ENCODE results near the gene ZNF284.

The ZNF284 gene

DNA sequence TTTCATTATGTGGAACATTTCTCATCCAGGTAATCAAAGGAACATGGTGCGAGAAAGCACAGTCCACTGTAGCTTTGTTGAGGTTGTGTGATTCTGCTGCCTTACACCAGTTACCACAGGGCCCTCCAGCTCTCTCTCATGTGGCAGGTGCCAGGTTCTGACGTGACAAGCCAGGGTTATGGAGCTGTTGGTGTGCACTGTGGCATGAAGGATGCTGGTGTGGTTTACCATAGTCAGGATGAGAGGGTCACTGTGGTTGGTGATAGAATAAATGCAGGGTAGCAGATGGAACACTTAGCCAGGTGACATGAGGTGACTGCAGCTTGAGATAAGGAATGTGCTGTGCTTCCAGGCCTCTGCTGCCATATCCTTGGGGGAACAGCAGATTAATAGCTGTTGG lies 12.7 kb upstream of the ZNF284 start:
- Histone ChIP-seq H3K4me3 (ENCODE audit: low read length in 2 of 2) (no peak overlapping the region), H3K36me3 (ENCODE audit: control insufficient read depth in 2 of 2, insufficient read depth in 2 of 2, low read length in 2 of 2) (peaks cover 52 to 64% of the 10 kb centered on the region in 2 donors), H3K9me3 (ENCODE audit: control insufficient read depth in 2 of 2, low read length in 2 of 2) (peaks cover 0 to 13% of the 10 kb centered on the region in 2 donors)

DNA sequence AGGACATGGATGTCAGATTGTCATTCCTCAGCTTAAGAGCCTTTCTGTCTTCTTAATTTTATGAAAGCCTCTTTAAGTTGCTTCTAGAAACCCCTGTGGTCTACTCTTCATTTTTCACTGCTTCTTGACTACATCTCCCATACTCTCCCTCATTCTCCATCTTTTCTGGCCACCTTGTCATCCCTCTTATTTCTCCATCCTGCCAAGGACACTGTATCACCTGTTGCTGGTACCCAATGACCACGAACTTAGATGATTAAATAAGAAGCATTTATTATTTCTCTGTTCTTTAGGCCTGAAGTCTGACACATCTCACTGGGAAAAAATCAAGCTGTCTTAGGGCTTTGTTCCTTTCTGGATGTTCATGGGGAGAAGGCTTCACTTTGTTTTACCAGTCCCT lies 10.9 kb upstream of the ZNF284 start:
- H3K4me1 ChIP-seq (ENCODE audit: control insufficient read depth in 2 of 2, insufficient read depth in 2 of 2, low read length in 2 of 2), result no peaks in the 10 kb centered on the region
- peaks cover 56 to 65% of the 10 kb centered on the region in 2 donors for H3K36me3 ChIP-seq (ENCODE audit: control insufficient read depth in 2 of 2, insufficient read depth in 2 of 2, low read length in 2 of 2)
- no peaks in the 10 kb centered on the region for H3K27me3 ChIP-seq (ENCODE audit: control insufficient read depth in 2 of 2, insufficient read depth in 2 of 2, low read length in 2 of 2)
- no peak overlapping the region for H3K9ac ChIP-seq (ENCODE audit: low read depth in 1 of 2, low read length in 2 of 2)
- H3K27ac ChIP-seq (ENCODE audit: low read depth in 2 of 2, low read length in 2 of 2), result no peak overlapping the region
- peaks cover 9 to 15% of the 10 kb centered on the region in 2 donors for H3K9me3 ChIP-seq (ENCODE audit: control insufficient read depth in 2 of 2, low read length in 2 of 2)
- H3K4me3 ChIP-seq (ENCODE audit: low read length in 2 of 2), result no peak overlapping the region

More for the DNA sequence above, 12.7 kb upstream of the ZNF284 start:
- H3K27ac ChIP-seq (ENCODE audit: low read depth in 2 of 2, low read length in 2 of 2), result no peak overlapping the region
- H3K27me3 ChIP-seq (ENCODE audit: control insufficient read depth in 2 of 2, insufficient read depth in 2 of 2, low read length in 2 of 2), result no peaks in the 10 kb centered on the region
- H3K9ac ChIP-seq (ENCODE audit: low read depth in 1 of 2, low read length in 2 of 2), result no peak overlapping the region
- no peaks in the 10 kb centered on the region for H3K4me1 ChIP-seq (ENCODE audit: control insufficient read depth in 2 of 2, insufficient read depth in 2 of 2, low read length in 2 of 2)

GRCh38 chr19:44066305-44066704 lies 5.7 kb upstream of the ZNF284 start:
- H3K27ac ChIP-seq (ENCODE audit: low read depth in 2 of 2, low read length in 2 of 2), result no peak overlapping the region
- peak overlapping the region in 1 of 2 donors; percentile 20 for H3K4me3 ChIP-seq (ENCODE audit: low read length in 2 of 2)
- H3K36me3 ChIP-seq (ENCODE audit: control insufficient read depth in 2 of 2, insufficient read depth in 2 of 2, low read length in 2 of 2), result peaks cover 43 to 50% of the 10 kb centered on the region in 2 donors
- no peaks in the 10 kb centered on the region for H3K4me1 ChIP-seq (ENCODE audit: control insufficient read depth in 2 of 2, insufficient read depth in 2 of 2, low read length in 2 of 2)
- H3K9ac ChIP-seq (ENCODE audit: low read depth in 1 of 2, low read length in 2 of 2), result no peak overlapping the region
- peaks cover 24 to 26% of the 10 kb centered on the region in 2 donors for H3K9me3 ChIP-seq (ENCODE audit: control insufficient read depth in 2 of 2, low read length in 2 of 2)
- H3K27me3 ChIP-seq (ENCODE audit: control insufficient read depth in 2 of 2, insufficient read depth in 2 of 2, low read length in 2 of 2), result no peaks in the 10 kb centered on the region

DNA sequence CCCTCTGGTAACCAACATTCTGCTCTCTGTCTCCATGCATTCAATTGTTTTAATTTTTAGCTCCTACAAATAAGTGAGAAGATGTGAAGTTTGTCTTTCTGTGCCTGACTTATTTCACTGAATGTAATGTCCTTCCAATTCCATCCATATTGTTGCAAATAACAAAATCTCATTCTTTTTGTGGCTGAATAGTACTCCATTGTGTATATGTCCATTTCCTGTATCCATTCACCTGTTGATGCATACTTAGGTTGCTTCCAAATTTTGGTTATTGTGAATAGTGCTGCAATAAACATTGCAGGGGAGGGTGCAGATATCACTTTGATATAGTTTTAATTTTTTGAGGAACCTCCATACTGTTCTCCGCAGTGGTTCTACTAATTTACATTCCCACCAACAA lies 2.5 kb upstream of the ZNF284 start:
- H3K9me3 ChIP-seq (ENCODE audit: control insufficient read depth in 2 of 2, low read length in 2 of 2), result peaks cover 20 to 26% of the 10 kb centered on the region in 2 donors
- no peaks in the 10 kb centered on the region for H3K27me3 ChIP-seq (ENCODE audit: control insufficient read depth in 2 of 2, insufficient read depth in 2 of 2, low read length in 2 of 2)
- H3K9ac ChIP-seq (ENCODE audit: low read depth in 1 of 2, low read length in 2 of 2), result no peak overlapping the region
- H3K27ac ChIP-seq (ENCODE audit: low read depth in 2 of 2, low read length in 2 of 2), result no peak overlapping the region
- peaks cover 0 to 3% of the 10 kb centered on the region in 2 donors for H3K4me1 ChIP-seq (ENCODE audit: control insufficient read depth in 2 of 2, insufficient read depth in 2 of 2, low read length in 2 of 2)
- peaks cover 26% of the 10 kb centered on the region in 2 donors for H3K36me3 ChIP-seq (ENCODE audit: control insufficient read depth in 2 of 2, insufficient read depth in 2 of 2, low read length in 2 of 2)
- H3K4me3 ChIP-seq (ENCODE audit: low read length in 2 of 2), result no peak overlapping the region

GRCh38 chr19:44072543-44073401 lies 813 bp downstream of the ZNF284 start:
- Histone ChIP-seq H3K27ac (ENCODE audit: low read depth in 2 of 2, low read length in 2 of 2) (no peak overlapping the region), H3K4me3 (ENCODE audit: low read length in 2 of 2) (peak overlapping the region; percentile 71 to 99), H3K9ac (ENCODE audit: low read depth in 1 of 2, low read length in 2 of 2) (peak overlapping the region; percentile 61 to 72), H3K4me1 (ENCODE audit: control insufficient read depth in 2 of 2, insufficient read depth in 2 of 2, low read length in 2 of 2) (peaks cover 0 to 3% of the 10 kb centered on the region in 2 donors), H3K9me3 (ENCODE audit: control insufficient read depth in 2 of 2, low read length in 2 of 2) (peaks cover under 1 to 4% of the 10 kb centered on the region in 2 donors), H3K36me3 (ENCODE audit: control insufficient read depth in 2 of 2, insufficient read depth in 2 of 2, low read length in 2 of 2) (peaks cover 0 to 1% of the 10 kb centered on the region in 2 donors), H3K27me3 (ENCODE audit: control insufficient read depth in 2 of 2, insufficient read depth in 2 of 2, low read length in 2 of 2) (no peaks in the 10 kb centered on the region)

DNA sequence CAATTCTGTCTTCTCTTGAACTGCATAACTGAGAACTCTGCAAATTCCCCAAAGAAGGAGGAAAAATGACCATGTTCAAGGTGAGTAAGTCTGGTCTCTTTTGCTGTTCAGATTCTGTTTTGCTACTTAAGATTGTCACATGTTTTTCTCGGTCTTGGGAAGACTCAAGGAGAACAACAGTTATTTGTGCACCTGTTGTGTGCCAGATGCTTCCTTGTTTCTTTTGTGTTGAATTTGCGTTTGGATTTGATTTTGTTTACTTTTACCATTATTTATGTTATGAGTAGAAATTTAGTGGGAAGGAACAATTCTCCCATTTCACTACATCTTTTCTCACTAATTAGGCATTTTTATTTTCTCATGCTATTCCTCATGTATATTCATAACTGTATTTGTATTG lies 4.4 kb downstream of the ZNF284 start:
- Histone ChIP-seq H3K27me3 (ENCODE audit: control insufficient read depth in 2 of 2, insufficient read depth in 2 of 2, low read length in 2 of 2) (no peaks in the 10 kb centered on the region), H3K36me3 (ENCODE audit: control insufficient read depth in 2 of 2, insufficient read depth in 2 of 2, low read length in 2 of 2) (peaks cover 5 to 7% of the 10 kb centered on the region in 2 donors), H3K4me1 (ENCODE audit: control insufficient read depth in 2 of 2, insufficient read depth in 2 of 2, low read length in 2 of 2) (peaks cover 0 to 3% of the 10 kb centered on the region in 2 donors), H3K9ac (ENCODE audit: low read depth in 1 of 2, low read length in 2 of 2) (no peak overlapping the region), H3K27ac (ENCODE audit: low read depth in 2 of 2, low read length in 2 of 2) (no peak overlapping the region), H3K4me3 (ENCODE audit: low read length in 2 of 2) (no peak overlapping the region), H3K9me3 (ENCODE audit: control insufficient read depth in 2 of 2, low read length in 2 of 2) (no peaks in the 10 kb centered on the region)

- no peaks in the 10 kb centered on the region for H3K27me3 ChIP-seq (ENCODE audit: control insufficient read depth in 2 of 2, insufficient read depth in 2 of 2, low read length in 2 of 2)
- peaks cover 3 to 4% of the 10 kb centered on the region in 2 donors for H3K4me1 ChIP-seq (ENCODE audit: control insufficient read depth in 2 of 2, insufficient read depth in 2 of 2, low read length in 2 of 2)
- no peak overlapping the region for H3K4me3 ChIP-seq (ENCODE audit: low read length in 2 of 2)
- H3K9ac ChIP-seq (ENCODE audit: low read depth in 1 of 2, low read length in 2 of 2), result no peak overlapping the region
- H3K36me3 ChIP-seq (ENCODE audit: control insufficient read depth in 2 of 2, insufficient read depth in 2 of 2, low read length in 2 of 2), result peaks cover 4 to 7% of the 10 kb centered on the region in 2 donors
- H3K27ac ChIP-seq (ENCODE audit: low read depth in 2 of 2, low read length in 2 of 2), result no peak overlapping the region
- no peaks in the 10 kb centered on the region for H3K9me3 ChIP-seq (ENCODE audit: control insufficient read depth in 2 of 2, low read length in 2 of 2)
Measured at GRCh38 chr19:44092108-44092507, 20.1 kb downstream of the ZNF284 start.

- Histone ChIP-seq H3K27ac (ENCODE audit: low read depth in 2 of 2, low read length in 2 of 2) (peak within 1 kb of the TSS; percentile 50 to 65), H3K9ac (ENCODE audit: low read depth in 1 of 2, low read length in 2 of 2) (peak within 1 kb of the TSS; percentile 86 to 87), H3K4me1 (ENCODE audit: control insufficient read depth in 2 of 2, insufficient read depth in 2 of 2, low read length in 2 of 2) (peaks cover 3 to 4% of the 10 kb centered on the region in 2 donors), H3K9me3 (ENCODE audit: control insufficient read depth in 2 of 2, low read length in 2 of 2) (no peaks in the 10 kb centered on the region), H3K27me3 (ENCODE audit: control insufficient read depth in 2 of 2, insufficient read depth in 2 of 2, low read length in 2 of 2) (no peaks in the 10 kb centered on the region), H3K36me3 (ENCODE audit: control insufficient read depth in 2 of 2, insufficient read depth in 2 of 2, low read length in 2 of 2) (peaks cover 18 to 20% of the 10 kb centered on the region in 2 donors), H3K4me3 (ENCODE audit: low read length in 2 of 2) (peak within 1 kb of the TSS; percentile 66 to 93)
Measured at GRCh38 chr19:44093931-44094765, 22.2 kb downstream of the ZNF284 start, which contains the start of gene ZNF224. Gene ZNF224 (plus strand): TSS chr19:44094361. CDS start chr19:44097874, 3,513 bp downstream.

DNA sequence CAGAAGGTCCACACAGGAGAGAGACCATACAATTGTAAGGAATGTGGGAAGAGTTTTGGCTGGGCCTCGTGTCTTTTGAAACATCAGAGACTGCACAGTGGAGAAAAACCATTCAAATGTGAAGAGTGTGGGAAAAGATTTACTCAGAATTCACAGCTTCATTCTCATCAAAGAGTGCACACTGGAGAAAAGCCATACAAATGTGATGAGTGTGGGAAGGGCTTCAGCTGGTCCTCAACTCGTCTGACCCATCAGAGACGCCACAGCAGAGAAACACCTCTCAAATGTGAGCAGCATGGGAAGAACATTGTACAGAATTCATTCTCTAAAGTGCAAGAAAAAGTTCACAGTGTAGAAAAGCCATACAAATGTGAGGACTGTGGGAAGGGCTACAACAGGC lies 35.8 kb downstream of the ZNF284 start:
- Histone ChIP-seq H3K27ac (ENCODE audit: low read depth in 2 of 2, low read length in 2 of 2) (no peak overlapping the region), H3K9ac (ENCODE audit: low read depth in 1 of 2, low read length in 2 of 2) (no peak overlapping the region), H3K9me3 (ENCODE audit: control insufficient read depth in 2 of 2, low read length in 2 of 2) (peaks cover 29 to 33% of the 10 kb centered on the region in 2 donors), H3K4me1 (ENCODE audit: control insufficient read depth in 2 of 2, insufficient read depth in 2 of 2, low read length in 2 of 2) (peaks cover 0 to 4% of the 10 kb centered on the region in 2 donors), H3K36me3 (ENCODE audit: control insufficient read depth in 2 of 2, insufficient read depth in 2 of 2, low read length in 2 of 2) (peaks cover 28 to 33% of the 10 kb centered on the region in 2 donors), H3K4me3 (ENCODE audit: low read length in 2 of 2) (no peak overlapping the region), H3K27me3 (ENCODE audit: control insufficient read depth in 2 of 2, insufficient read depth in 2 of 2, low read length in 2 of 2) (no peaks in the 10 kb centered on the region)

DNA sequence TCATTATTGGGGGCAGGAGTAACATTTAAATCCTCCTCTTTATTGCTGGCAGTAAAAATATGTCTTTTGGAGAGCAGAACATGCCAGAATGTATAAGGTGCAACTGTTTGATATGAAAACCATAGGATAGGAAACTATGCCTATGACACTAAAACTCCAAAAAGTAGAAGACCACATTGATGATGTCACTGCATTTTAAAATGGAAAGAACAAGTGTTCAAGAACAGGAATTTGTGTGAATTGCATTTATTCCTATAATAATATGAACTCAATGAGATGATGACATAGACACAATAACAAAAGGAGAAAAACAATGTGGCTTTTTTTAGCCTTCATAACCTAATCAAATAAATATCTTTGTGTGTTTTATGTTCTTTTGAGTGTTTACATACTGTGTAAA lies 37.5 kb downstream of the ZNF284 start:
- no peak overlapping the region for H3K9ac ChIP-seq (ENCODE audit: low read depth in 1 of 2, low read length in 2 of 2)
- H3K4me3 ChIP-seq (ENCODE audit: low read length in 2 of 2), result no peak overlapping the region
- no peaks in the 10 kb centered on the region for H3K27me3 ChIP-seq (ENCODE audit: control insufficient read depth in 2 of 2, insufficient read depth in 2 of 2, low read length in 2 of 2)
- H3K9me3 ChIP-seq (ENCODE audit: control insufficient read depth in 2 of 2, low read length in 2 of 2), result peaks cover 28 to 31% of the 10 kb centered on the region in 2 donors
- no peak overlapping the region for H3K27ac ChIP-seq (ENCODE audit: low read depth in 2 of 2, low read length in 2 of 2)
- H3K36me3 ChIP-seq (ENCODE audit: control insufficient read depth in 2 of 2, insufficient read depth in 2 of 2, low read length in 2 of 2), result peaks cover 15 to 20% of the 10 kb centered on the region in 2 donors
- H3K4me1 ChIP-seq (ENCODE audit: control insufficient read depth in 2 of 2, insufficient read depth in 2 of 2, low read length in 2 of 2), result peaks cover 5 to 10% of the 10 kb centered on the region in 2 donors
